ENCODE data around the gene CTSZ. TPM values are rescaled to one million over a fixed set of nuclear protein-coding genes. Genes with fewer than 3 reads are reported as not detected.

CTSZ gene
- total RNA-seq, 1 experiment from 2014 or later: 37.6 TPM

GRCh38 chr20:59025511-59025910, 18.5 kb upstream of the CTSZ start:
- WGBS (ENCODE audit: extremely low coverage, insufficient read length, low lambda C conversion rate): no CpG with 5 or more reads among the region's 4 CpGs
- H3K27ac Mint-ChIP-seq: no peak overlapping the region
- Histone ChIP-seq H3K4me2 (ENCODE audit: insufficient read depth, insufficient read length, low read length) (no peak overlapping the region), H3K4ac (ENCODE audit: low read depth, low read length) (no peak overlapping the region), H3T11ph (ENCODE audit: low read length) (no peak overlapping the region), H3K9ac (ENCODE audit: extremely low read depth, insufficient read length, low read length) (no peak overlapping the region), H3K56ac (ENCODE audit: insufficient read length, low read depth, low read length) (no peak overlapping the region), H2BK15ac (ENCODE audit: low read depth, low read length) (no peak overlapping the region), H3K27me3 (ENCODE audit: insufficient read depth, low read length) (no peaks in the 10 kb centered on the region), H3K79me2 (ENCODE audit: insufficient read depth, low read length) (no peaks in the 10 kb centered on the region), H4K8ac (replicated peaks; ENCODE audit: insufficient read length, low read depth, low read length) (no peak overlapping the region), H2AFZ (ENCODE audit: low read length) (no peak overlapping the region), H4K5ac (ENCODE audit: insufficient read length, low read depth, low read length) (no peak overlapping the region), H3K23ac (ENCODE audit: insufficient read length, low read depth, low read length) (no peak overlapping the region), H3K18ac (ENCODE audit: insufficient read length, low read depth, low read length) (no peak overlapping the region), H2BK20ac (ENCODE audit: low read depth, low read length, poor library complexity, severe bottlenecking) (no peak overlapping the region), H2BK5ac (ENCODE audit: insufficient read length, low read length) (no peak overlapping the region), H2AK5ac (ENCODE audit: insufficient read length, low read length) (no peak overlapping the region), H3K9me3 (ENCODE audit: control insufficient read depth, low read depth, low read length) (no peaks in the 10 kb centered on the region), H3K4me1 (ENCODE audit: insufficient read depth, low read length) (no peaks in the 10 kb centered on the region), H2BK12ac (ENCODE audit: insufficient read length, low read depth, low read length) (no peak overlapping the region), H4K20me1 (ENCODE audit: control insufficient read depth, insufficient read depth, insufficient read length) (no peaks in the 10 kb centered on the region), H2BK120ac (ENCODE audit: low read depth, low read length, poor library complexity, severe bottlenecking) (no peak overlapping the region), H4K91ac (ENCODE audit: insufficient read length, low read depth, low read length) (no peak overlapping the region), H3K79me1 (ENCODE audit: insufficient read depth, low read depth, low read length, poor library complexity, severe bottlenecking) (no peaks in the 10 kb centered on the region), H3K14ac (ENCODE audit: insufficient read depth, low read length) (no peak overlapping the region), H3K27ac (ENCODE audit: insufficient read length, low read depth, low read length) (no peak overlapping the region), H3K23me2 (ENCODE audit: insufficient read length, low read depth, low read length, poor library complexity, severe bottlenecking) (no peaks in the 10 kb centered on the region)
- no peak overlapping the region for H3K4me3 Mint-ChIP-seq
- H3K4me1 Mint-ChIP-seq: peaks cover 32 to 38% of the 10 kb centered on the region in 2 experiments
- no peak for TF ChIP-seq CTCF (conservative IDR thresholded peaks at IDR 0.05)
- peaks cover 31 to 75% (median 59%) of the 10 kb centered on the region in 3 experiments for H3K36me3 Mint-ChIP-seq (ENCODE audit: insufficient read depth in 1 of 3, low read depth in 3 of 3)
- peaks cover 25% of the 10 kb centered on the region for H3K27me3 Mint-ChIP-seq (ENCODE audit: low read depth)
- DNase-seq: no peak
- H3K9me3 Mint-ChIP-seq: no peaks in the 10 kb centered on the region

Data from H9 (cell line).